ENCODE data around the gene SPACA4. TPM values are rescaled to one million over a fixed set of nuclear protein-coding genes. Genes with fewer than 3 reads are reported as not detected.
"Not testable (repeated sequence)": the region's sequence is repeated elsewhere in the genome, so short reads cannot be mapped to it uniquely, and the experiment has no call there.

Gene SPACA4
- polyA plus RNA-seq, 2 of the 4 experiments (the other 2 are of a cell fraction): 0.08 to 0.12 TPM

DNA sequence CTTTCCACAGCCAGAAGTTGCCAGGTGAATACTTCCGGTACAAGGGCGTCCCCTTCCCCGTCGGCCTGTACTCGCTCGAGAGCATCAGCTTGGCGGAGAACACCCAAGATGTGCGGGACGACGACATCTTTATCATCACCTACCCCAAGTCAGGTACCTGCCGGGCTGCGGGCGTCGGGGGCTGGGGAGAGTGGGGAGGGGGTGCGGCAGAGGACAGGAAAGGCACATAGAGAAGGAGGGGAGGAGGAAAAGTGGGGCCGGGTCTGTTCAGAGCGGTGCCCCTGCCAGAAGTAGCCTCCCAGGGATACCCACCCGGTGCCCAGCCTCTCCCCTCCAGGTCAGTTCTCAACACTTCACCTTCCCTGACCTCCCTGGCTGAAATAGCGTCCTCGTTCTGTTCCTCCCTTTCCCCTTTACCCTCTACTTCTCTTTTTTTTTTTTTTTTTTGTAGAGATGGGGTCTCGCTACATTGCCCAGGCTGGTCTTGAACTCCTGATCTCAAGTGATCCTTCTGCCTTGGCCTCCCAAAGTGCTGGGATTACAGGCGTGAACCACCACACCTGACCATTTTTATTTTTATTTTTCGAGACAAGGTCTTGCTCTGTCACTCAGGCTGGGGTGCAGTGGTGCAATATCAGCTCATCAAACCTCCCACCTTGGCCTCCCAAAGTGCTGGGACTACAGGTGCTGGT, 30.5 kb upstream of the SPACA4 start:
- POLR2A ChIA-PET: interaction anchor here (1.4 kb wide), 1 partner anchor 23 kb away, joined by 4 read pairs; no protein-coding TSS in a partner anchor
- Histone ChIP-seq H3K9me3 (no peaks in the 10 kb centered on the region), H3K4me1 (peaks cover 41% of the 10 kb centered on the region), H3K4me2 (no peak overlapping the region), H3K27ac (peak overlapping the region; percentile 29 to 97; a peak in 4 of 6 replicates), H3K4me3 (no peak overlapping the region)
- ATAC-seq (no peak), DNase-seq (ENCODE audit: low read depth in 1 of 2, low spot score in 1 of 2) (no peak), FAIRE-seq (no peak)
- 89% methylated on average over 23 of the region's 23 CpGs for WGBS (ENCODE audit: missing lambda C conversion rate)
- no peak for TF ChIP-seq NFE2L2 (conservative IDR thresholded peaks at IDR 0.05; ENCODE audit: low read length)
- TF ChIP-seq KDM5A (IDR thresholded peaks at IDR 0.05): no peak
- no peak for TF ChIP-seq CHD2 (IDR thresholded peaks at IDR 0.05; ENCODE audit: low read length, partially characterized antibody)
- no peak for TF ChIP-seq HOXB5 (CRISPR knock-in tag; IDR thresholded peaks at IDR 0.05)
- CTCF ChIA-PET: interaction anchor here (1.0 to 21.8 kb wide), 6 partner anchors 9 to 225 kb away, joined by 3 to 618 read pairs (median 8); no protein-coding TSS in a partner anchor

DNA sequence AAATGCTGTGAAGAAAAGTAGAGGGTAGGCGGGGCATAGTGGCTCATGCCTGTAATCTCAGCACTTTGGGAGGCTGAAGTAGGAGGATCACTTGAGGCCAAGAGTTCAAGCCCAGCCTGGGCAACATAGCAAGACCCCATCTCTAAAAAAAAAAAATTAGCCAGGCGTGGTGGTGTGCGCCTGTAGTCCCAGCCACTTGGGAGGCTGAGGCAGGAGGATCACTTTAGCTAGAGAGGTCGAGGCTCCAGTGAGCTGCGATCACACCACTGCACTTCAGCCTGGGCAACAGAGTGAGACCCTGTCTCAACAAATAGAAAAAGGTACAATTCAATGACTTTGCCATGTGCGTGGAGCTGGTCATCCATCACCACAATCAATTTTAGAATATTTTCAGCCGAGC, 28.6 kb upstream of the SPACA4 start:
- not testable (repeated sequence) for ATAC-seq; H3K4me3 ChIP-seq; H3K9me3 ChIP-seq; DNase-seq (ENCODE audit: low read depth in 1 of 2, low spot score in 1 of 2); H3K4me2 ChIP-seq; FAIRE-seq
- WGBS (ENCODE audit: missing lambda C conversion rate): 94% methylated on average over 7 of the region's 7 CpGs
- Histone ChIP-seq H3K27ac (peak overlapping the region in 1 of 2 experiments; percentile 13; a peak in 2 of 6 replicates), H3K4me1 (peaks cover 30% of the 10 kb centered on the region)
- CTCF ChIA-PET: interaction anchor here (0.6 to 21.8 kb wide), 4 partner anchors 10 to 88 kb away, joined by 4 to 618 read pairs (median 6); no protein-coding TSS in a partner anchor
- POLR2A ChIA-PET: interaction anchor here (0.6 kb wide), 1 partner anchor 215 kb away, joined by 4 read pairs; no protein-coding TSS in a partner anchor

DNA sequence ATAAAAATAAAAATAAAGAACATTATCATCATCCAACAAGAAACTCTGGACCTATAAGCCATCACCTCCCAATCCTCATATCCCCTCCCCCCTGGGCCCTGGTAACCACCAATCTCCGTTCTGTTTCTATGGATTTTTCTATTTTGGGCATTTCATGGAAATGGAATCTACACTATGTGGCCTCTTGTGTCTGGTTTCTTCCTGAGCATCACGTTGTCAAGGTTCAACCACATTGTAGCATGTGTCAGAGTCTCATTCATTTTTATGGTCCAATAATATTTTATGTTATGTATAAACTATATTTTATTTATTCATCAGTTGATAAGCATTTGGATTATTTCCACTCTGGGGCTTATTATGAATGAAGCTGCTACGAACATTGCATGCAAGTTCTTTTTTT, 27.7 kb upstream of the SPACA4 start:
- 41% methylated on average over 3 of the region's 3 CpGs for WGBS (ENCODE audit: missing lambda C conversion rate)
- peaks cover 27% of the 10 kb centered on the region for H3K4me1 ChIP-seq
- FAIRE-seq: no peak
- H3K4me3 ChIP-seq: no peak overlapping the region
- H3K9me3 ChIP-seq: no peaks in the 10 kb centered on the region
- TF ChIP-seq, protein P1, sequence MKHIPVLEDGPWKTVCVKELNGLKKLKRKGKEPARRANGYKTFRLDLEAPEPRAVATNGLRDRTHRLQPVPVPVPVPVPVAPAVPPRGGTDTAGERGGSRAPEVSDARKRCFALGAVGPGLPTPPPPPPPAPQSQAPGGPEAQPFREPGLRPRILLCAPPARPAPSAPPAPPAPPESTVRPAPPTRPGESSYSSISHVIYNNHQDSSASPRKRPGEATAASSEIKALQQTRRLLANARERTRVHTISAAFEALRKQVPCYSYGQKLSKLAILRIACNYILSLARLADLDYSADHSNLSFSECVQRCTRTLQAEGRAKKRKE (CRISPR knock-in tag; IDR thresholded peaks at IDR 0.05; ENCODE audit: low read depth): no peak
- no peak for TF ChIP-seq RAD21 (conservative IDR thresholded peaks at IDR 0.05 in 1 of 2, IDR thresholded peaks at IDR 0.05 in 1 of 2)
- no peak for TF ChIP-seq ZSCAN20 (CRISPR knock-in tag; IDR thresholded peaks at IDR 0.05)
- no peak for DNase-seq (ENCODE audit: low read depth in 1 of 2, low spot score in 1 of 2)
- ATAC-seq: peak in 1 of 2 experiments; percentile 11; a peak in 1 of 6 replicates
- ChIA-PET CTCF (interaction anchor here (1.2 to 21.8 kb wide), 7 partner anchors 9 to 90 kb away, joined by 5 to 618 read pairs (median 14); no protein-coding TSS in a partner anchor), POLR2A (interaction anchor here (0.6 kb wide), 1 partner anchor 293 kb away, joined by 5 read pairs; no protein-coding TSS in a partner anchor)
- H3K4me2 ChIP-seq: no peak overlapping the region
- peak overlapping the region in 1 of 2 experiments; percentile 5; a peak in 2 of 6 replicates for H3K27ac ChIP-seq

DNA sequence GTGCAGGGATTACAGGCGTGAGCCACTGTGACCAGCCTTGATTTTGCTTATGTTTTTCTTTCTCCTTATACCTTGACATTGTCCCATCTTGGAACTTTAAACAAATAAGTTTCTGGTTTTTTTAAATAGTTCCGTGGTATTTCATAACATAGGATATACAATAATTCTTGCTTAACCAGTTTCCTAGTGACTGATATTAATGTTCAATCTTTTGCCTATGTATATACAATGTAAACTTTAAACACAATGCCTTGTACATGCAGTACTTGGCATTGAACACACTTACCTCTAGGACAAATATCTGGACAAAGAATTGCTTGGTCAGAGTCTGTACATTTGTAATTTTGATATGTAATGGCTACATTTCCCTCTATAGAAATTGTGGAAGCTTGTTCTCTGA, 24.4 kb upstream of the SPACA4 start:
- Histone ChIP-seq H3K27ac (peak overlapping the region; percentile 86 to 91), H3K9me3 (no peaks in the 10 kb centered on the region), H3K4me2 (no peak overlapping the region; the same call in 2 of the 3 replicates), H3K4me1 (peaks cover 16% of the 10 kb centered on the region), H3K4me3 (no peak overlapping the region)
- TF ChIP-seq MAZ (IDR thresholded peaks at IDR 0.05; ENCODE audit: borderline replicate concordance, low read depth, low read length): no peak
- TF ChIP-seq FOSL2 (IDR thresholded peaks at IDR 0.05): no peak
- TF ChIP-seq FOSL2 (CRISPR knock-in tag; IDR thresholded peaks at IDR 0.05): no peak
- TF ChIP-seq RCOR1 (IDR thresholded peaks at IDR 0.05; ENCODE audit: low read depth, low read length): no peak
- no peak for TF ChIP-seq HOXB5 (CRISPR knock-in tag; IDR thresholded peaks at IDR 0.05)
- TF ChIP-seq CBX8 (IDR thresholded peaks at IDR 0.05): no peak
- TF ChIP-seq ZFP36 (IDR thresholded peaks at IDR 0.05; ENCODE audit: borderline replicate concordance, partially characterized antibody): no peak
- no peak for TF ChIP-seq ZSCAN20 (CRISPR knock-in tag; IDR thresholded peaks at IDR 0.05)
- TF ChIP-seq EHMT2 (IDR thresholded peaks at IDR 0.05; ENCODE audit: low read depth): no peak
- no peak for TF ChIP-seq HDAC2 (IDR thresholded peaks at IDR 0.05)
- TF ChIP-seq ZNF302 (CRISPR knock-in tag; IDR thresholded peaks at IDR 0.05): no peak
- TF ChIP-seq, protein P2, sequence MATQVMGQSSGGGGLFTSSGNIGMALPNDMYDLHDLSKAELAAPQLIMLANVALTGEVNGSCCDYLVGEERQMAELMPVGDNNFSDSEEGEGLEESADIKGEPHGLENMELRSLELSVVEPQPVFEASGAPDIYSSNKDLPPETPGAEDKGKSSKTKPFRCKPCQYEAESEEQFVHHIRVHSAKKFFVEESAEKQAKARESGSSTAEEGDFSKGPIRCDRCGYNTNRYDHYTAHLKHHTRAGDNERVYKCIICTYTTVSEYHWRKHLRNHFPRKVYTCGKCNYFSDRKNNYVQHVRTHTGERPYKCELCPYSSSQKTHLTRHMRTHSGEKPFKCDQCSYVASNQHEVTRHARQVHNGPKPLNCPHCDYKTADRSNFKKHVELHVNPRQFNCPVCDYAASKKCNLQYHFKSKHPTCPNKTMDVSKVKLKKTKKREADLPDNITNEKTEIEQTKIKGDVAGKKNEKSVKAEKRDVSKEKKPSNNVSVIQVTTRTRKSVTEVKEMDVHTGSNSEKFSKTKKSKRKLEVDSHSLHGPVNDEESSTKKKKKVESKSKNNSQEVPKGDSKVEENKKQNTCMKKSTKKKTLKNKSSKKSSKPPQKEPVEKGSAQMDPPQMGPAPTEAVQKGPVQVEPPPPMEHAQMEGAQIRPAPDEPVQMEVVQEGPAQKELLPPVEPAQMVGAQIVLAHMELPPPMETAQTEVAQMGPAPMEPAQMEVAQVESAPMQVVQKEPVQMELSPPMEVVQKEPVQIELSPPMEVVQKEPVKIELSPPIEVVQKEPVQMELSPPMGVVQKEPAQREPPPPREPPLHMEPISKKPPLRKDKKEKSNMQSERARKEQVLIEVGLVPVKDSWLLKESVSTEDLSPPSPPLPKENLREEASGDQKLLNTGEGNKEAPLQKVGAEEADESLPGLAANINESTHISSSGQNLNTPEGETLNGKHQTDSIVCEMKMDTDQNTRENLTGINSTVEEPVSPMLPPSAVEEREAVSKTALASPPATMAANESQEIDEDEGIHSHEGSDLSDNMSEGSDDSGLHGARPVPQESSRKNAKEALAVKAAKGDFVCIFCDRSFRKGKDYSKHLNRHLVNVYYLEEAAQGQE (IDR thresholded peaks at IDR 0.05): no peak
- no peak for TF ChIP-seq USF2 (IDR thresholded peaks at IDR 0.05)
- TF ChIP-seq HEYL (CRISPR knock-in tag; IDR thresholded peaks at IDR 0.05): no peak
- CTCF ChIA-PET: interaction anchor here (3.3 to 21.8 kb wide), 7 partner anchors 12 to 93 kb away, joined by 35 to 618 read pairs (median 259); partner anchors contain the start of genes FAM83E, SPACA4 and SULT2B1
- no peak for ATAC-seq
- 57% methylated on average over 2 of the region's 2 CpGs for WGBS (ENCODE audit: missing lambda C conversion rate)
- no peak for FAIRE-seq
- no peak for DNase-seq (ENCODE audit: low read depth in 1 of 2, low spot score in 1 of 2)
- POLR2A ChIA-PET: interaction anchor here (0.7 kb wide), 1 partner anchor 28 kb away, joined by 5 read pairs; no protein-coding TSS in a partner anchor

Measured in A549 (cell line).